GM23338 (cell line): ENCODE data around the gene HNRNPL. TPM values are rescaled to one million over a fixed set of nuclear protein-coding genes. Genes with fewer than 3 reads are reported as not detected.
"Not testable (repeated sequence)": the region's sequence is repeated elsewhere in the genome, so short reads cannot be mapped to it uniquely, and the experiment has no call there.

Experiments
- ATAC-seq: fragments of 200-7000 bp; cut with Tn5 transposase; 3 replicates; pipeline ENCODE4 v1.9.1; 2020
- DNase-seq: peaks from one replicate; pipeline ENCODE4 v3.0.0-alpha.2; 2015; ENCODE audit warnings: low spot score
- H2AFZ ChIP-seq: fragments of 200-600 bp; sonication (generic); 2 replicates; pipeline ENCODE4 v1.8.0; 2016; ENCODE audit warnings: antibody characterized with exemption, mild to moderate bottlenecking, moderate library complexity
- H3F3A ChIP-seq: fragments of 200-600 bp; sonication (generic); replicated peaks from 2 replicates; pipeline ENCODE4 v1.8.0; 2017; ENCODE audit warnings: antibody characterized with exemption, mixed run types, low read depth
- H3K27ac ChIP-seq: fragments of 200-600 bp; sonication (generic); 2 replicates; pipeline ENCODE4 v1.6.1; 2016; ENCODE audit warnings: low read depth
- H3K27me3 ChIP-seq: fragments of 200-600 bp; sonication (generic); 2 replicates; pipeline ENCODE4 v1.8.0; 2016; ENCODE audit warnings: mild to moderate bottlenecking, mixed run types, moderate library complexity; ENCODE audit not compliant: insufficient read depth
- H3K36me3 ChIP-seq: fragments of 200-600 bp; sonication (generic); 2 replicates; pipeline ENCODE4 v1.8.0; 2016; ENCODE audit warnings: mild to moderate bottlenecking; ENCODE audit not compliant: insufficient read depth
- H3K4me1 ChIP-seq: fragments of 200-600 bp; sonication (generic); 2 replicates; pipeline ENCODE4 v1.8.0; 2016; ENCODE audit warnings: mild to moderate bottlenecking, moderate library complexity; ENCODE audit not compliant: insufficient read depth
- H3K4me2 ChIP-seq: fragments of 200-600 bp; sonication (generic); 2 replicates; pipeline ENCODE4 v1.7.1; 2017; ENCODE audit warnings: mixed run types
- H3K4me3 ChIP-seq: fragments of 200-600 bp; sonication (generic); 2 replicates; pipeline ENCODE4 v1.6.1; 2016; ENCODE audit warnings: mixed run types
- H3K79me2 ChIP-seq: fragments of 200-600 bp; sonication (generic); replicated peaks from 2 replicates; pipeline ENCODE4 v1.8.0; 2017; ENCODE audit warnings: mild to moderate bottlenecking; ENCODE audit not compliant: insufficient read depth
- H3K9me2 ChIP-seq: fragments of 200-600 bp; sonication (generic); 2 replicates; pipeline ENCODE4 v1.8.0; 2017; ENCODE audit not compliant: insufficient read depth
- H4K20me1 ChIP-seq: fragments of 200-600 bp; sonication (generic); replicated peaks from 2 replicates; pipeline ENCODE4 v1.8.0; 2017; ENCODE audit warnings: mild to moderate bottlenecking; ENCODE audit not compliant: insufficient read depth
- H3K27ac Mint-ChIP-seq: 2 replicates; pipeline ENCODE4 v1.8.0; 2020; ENCODE audit warnings: inconsistent platforms, mild to moderate bottlenecking, moderate library complexity, mixed read lengths
- H3K27me3 Mint-ChIP-seq: 3 replicates; pipeline ENCODE4 v1.8.0; 2022; ENCODE audit warnings: low read depth, mild to moderate bottlenecking, moderate library complexity, mixed read lengths, inconsistent platforms; ENCODE audit not compliant: insufficient read depth, poor library complexity
- H3K36me3 Mint-ChIP-seq: 3 replicates; pipeline ENCODE4 v1.8.0; 2021; ENCODE audit warnings: low read depth, mild to moderate bottlenecking, inconsistent platforms, moderate library complexity, mixed read lengths
- H3K4me1 Mint-ChIP-seq: 3 replicates; pipeline ENCODE4 v1.8.0; 2020; ENCODE audit warnings: mild to moderate bottlenecking, inconsistent platforms, mixed read lengths
- H3K4me3 Mint-ChIP-seq: 3 replicates; pipeline ENCODE4 v1.8.0; 2021; ENCODE audit warnings: moderate library complexity, mild to moderate bottlenecking, inconsistent platforms, mixed read lengths
- H3K9me3 Mint-ChIP-seq: 3 replicates; pipeline ENCODE4 v1.8.0; 2020; ENCODE audit warnings: moderate library complexity, mild to moderate bottlenecking, inconsistent platforms, mixed read lengths
- CREB1 ChIP-seq: fragments of 250-450 bp; sonication (Bioruptor Pico); IDR thresholded peaks from 2 replicates; pipeline ENCODE4 v1.5.0; 2020; ENCODE audit warnings: low read depth, mild to moderate bottlenecking, moderate library complexity
- EZH2phosphoT487 ChIP-seq: fragments of 200-600 bp; sonication (generic); IDR thresholded peaks from one replicate; pipeline ENCODE4 v1.8.1; 2018; ENCODE audit warnings: antibody characterized with exemption; ENCODE audit not compliant: unreplicated experiment
- NANOG ChIP-seq: IDR thresholded peaks from 2 replicates; pipeline ENCODE4 v1.6.1; 2016; ENCODE audit warnings: antibody characterized with exemption, borderline replicate concordance
- STAT1 ChIP-seq: IDR thresholded peaks from one replicate; pipeline ENCODE4 v1.6.1; 2016; ENCODE audit warnings: antibody characterized with exemption; ENCODE audit not compliant: unreplicated experiment
- ZNF114 ChIP-seq: fragments of 250-450 bp; sonication (Bioruptor Pico); IDR thresholded peaks from 2 replicates; pipeline ENCODE4 v1.5.0; 2020; ENCODE audit warnings: mild to moderate bottlenecking, moderate library complexity
- polyA plus RNA-seq: library from polyadenylated mRNA; unstranded; fragments of >200 nt; fragmentation: Nextera tagmentation; extraction: Ambion mirVana; gene quantifications from 2 replicates; pipeline ENCODE4 v1.2.1, GENCODE V29; 2016
- total RNA-seq: library from RNA; depleted of rRNA; stranded (reverse); fragments of >200 nt; shearing (Covaris generic); gene quantifications from 2 replicates; pipeline ENCODE4 v1.2.3, GENCODE V29; 2014
- TF ChIP-seq, protein P1 (sequence below): fragments of 250-450 bp; sonication (Bioruptor Pico); IDR thresholded peaks from 2 replicates; pipeline ENCODE4 v1.5.0; 2020; ENCODE audit warnings: mild to moderate bottlenecking, moderate library complexity
- TF ChIP-seq, protein P2 (sequence below): IDR thresholded peaks from one replicate; pipeline ENCODE4 v1.6.1; 2018; ENCODE audit warnings: antibody characterized with exemption; ENCODE audit not compliant: unreplicated experiment

HNRNPL gene
- total and polyA plus RNA-seq, 2 experiments from 2014 or later = 580 to 664 TPM

DNA sequence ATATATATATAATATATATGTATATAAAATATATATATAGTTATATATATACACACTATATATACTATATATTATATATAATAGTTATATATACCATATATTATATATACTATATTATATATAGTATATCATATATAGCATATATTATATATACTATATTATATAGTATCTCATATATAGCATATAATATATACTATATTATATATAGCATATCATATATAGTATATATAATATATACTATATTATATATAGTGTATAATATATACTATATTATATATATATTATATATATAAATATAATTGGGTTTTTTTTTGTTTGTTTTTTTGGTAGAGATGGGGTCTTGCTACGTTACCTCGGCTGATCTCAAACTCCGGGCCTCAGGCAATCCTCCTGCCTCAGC, 11.6 kb upstream of the HNRNPL start:
- no peaks in the 10 kb centered on the region for H3K27me3 ChIP-seq
- H3K79me2 ChIP-seq = no peaks in the 10 kb centered on the region

DNA sequence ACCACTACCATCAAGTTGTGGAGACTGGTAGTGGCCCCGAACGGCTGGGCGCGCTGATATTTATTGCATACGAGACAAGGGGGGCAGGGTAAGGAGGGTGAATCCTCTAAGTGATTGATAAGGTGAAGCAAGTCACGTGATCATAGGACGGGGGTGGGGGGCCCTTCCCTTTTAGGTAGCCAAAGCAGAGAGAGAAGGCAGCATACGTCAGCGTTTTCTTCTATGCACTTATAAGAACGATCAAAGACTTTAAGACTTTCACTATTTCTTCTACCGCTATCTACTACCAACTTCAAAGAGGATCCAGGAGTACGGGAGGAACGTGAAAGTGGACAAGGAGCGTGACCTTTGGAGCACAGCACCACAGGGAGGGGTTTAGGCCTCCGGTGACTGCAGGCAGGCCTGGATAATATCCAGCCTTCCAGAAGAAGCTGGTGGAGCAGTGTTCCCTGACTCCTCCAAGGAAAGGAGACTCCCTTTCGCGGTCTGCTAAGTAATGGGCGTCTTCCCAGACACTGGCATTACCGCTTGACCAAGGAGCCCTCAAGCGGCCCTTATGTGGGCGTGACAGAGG, 9.9 kb upstream of the HNRNPL start:
- H3K4me3 Mint-ChIP-seq, H3K27ac ChIP-seq, H3K4me1 ChIP-seq, H3K4me2 ChIP-seq, H3K79me2 ChIP-seq, H3K27ac Mint-ChIP-seq, H3K4me3 ChIP-seq, H3K27me3 Mint-ChIP-seq, ATAC-seq, H3F3A ChIP-seq, H4K20me1 ChIP-seq, H3K27me3 ChIP-seq, H3K36me3 ChIP-seq, H3K36me3 Mint-ChIP-seq, H2AFZ ChIP-seq, H3K4me1 Mint-ChIP-seq, DNase-seq, H3K9me2 ChIP-seq: not testable (repeated sequence)
- H3K9me3 Mint-ChIP-seq = peaks cover 16% of the 10 kb centered on the region

More for the DNA sequence above, 11.6 kb upstream of the HNRNPL start:
- Mint-ChIP-seq H3K27ac (no peak overlapping the region), H3K9me3 (peaks cover 11% of the 10 kb centered on the region), H3K36me3 (peaks cover 5% of the 10 kb centered on the region; the same call in 2 of the 3 replicates), H3K4me1 (peaks cover 3% of the 10 kb centered on the region; the same call in 2 of the 3 replicates), H3K4me3 (no peak overlapping the region), H3K27me3 (peaks cover 3% of the 10 kb centered on the region)
- ATAC-seq (no peak), DNase-seq (no peak)
- Histone ChIP-seq H2AFZ (no peak overlapping the region), H3K4me2 (no peak overlapping the region), H3K27ac (no peak overlapping the region), H3K9me2 (no peaks in the 10 kb centered on the region), H3F3A (no peaks in the 10 kb centered on the region), H3K36me3 (no peaks in the 10 kb centered on the region), H4K20me1 (no peaks in the 10 kb centered on the region), H3K4me1 (no peaks in the 10 kb centered on the region), H3K4me3 (no peak overlapping the region)
- TF ChIP-seq STAT1 = no peak
- TF ChIP-seq NANOG = no peak

DNA sequence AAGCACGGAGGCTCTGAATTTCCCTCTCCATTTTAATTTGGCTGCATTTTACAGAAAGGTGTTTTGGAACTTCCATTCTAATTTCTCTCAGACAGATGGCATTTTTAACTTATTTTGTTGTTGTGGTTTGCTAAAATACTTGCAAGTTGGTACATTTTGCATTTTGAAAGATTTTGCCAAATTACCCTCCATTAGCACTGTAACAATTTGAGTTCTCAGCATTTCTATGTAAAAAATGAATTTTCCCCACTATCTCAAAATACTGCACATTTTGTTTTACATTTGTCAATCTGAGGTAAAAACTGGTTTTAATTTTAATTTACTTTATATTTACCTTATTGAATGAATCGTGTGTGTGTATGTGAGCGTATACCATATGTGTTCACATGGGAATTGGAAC, 7.0 kb upstream of the HNRNPL start:
- no peak for ATAC-seq
- Mint-ChIP-seq H3K4me3 (no peak overlapping the region; the same call in 1 of the 3 replicates), H3K27ac (no peak overlapping the region)
- TF ChIP-seq, protein P1, sequence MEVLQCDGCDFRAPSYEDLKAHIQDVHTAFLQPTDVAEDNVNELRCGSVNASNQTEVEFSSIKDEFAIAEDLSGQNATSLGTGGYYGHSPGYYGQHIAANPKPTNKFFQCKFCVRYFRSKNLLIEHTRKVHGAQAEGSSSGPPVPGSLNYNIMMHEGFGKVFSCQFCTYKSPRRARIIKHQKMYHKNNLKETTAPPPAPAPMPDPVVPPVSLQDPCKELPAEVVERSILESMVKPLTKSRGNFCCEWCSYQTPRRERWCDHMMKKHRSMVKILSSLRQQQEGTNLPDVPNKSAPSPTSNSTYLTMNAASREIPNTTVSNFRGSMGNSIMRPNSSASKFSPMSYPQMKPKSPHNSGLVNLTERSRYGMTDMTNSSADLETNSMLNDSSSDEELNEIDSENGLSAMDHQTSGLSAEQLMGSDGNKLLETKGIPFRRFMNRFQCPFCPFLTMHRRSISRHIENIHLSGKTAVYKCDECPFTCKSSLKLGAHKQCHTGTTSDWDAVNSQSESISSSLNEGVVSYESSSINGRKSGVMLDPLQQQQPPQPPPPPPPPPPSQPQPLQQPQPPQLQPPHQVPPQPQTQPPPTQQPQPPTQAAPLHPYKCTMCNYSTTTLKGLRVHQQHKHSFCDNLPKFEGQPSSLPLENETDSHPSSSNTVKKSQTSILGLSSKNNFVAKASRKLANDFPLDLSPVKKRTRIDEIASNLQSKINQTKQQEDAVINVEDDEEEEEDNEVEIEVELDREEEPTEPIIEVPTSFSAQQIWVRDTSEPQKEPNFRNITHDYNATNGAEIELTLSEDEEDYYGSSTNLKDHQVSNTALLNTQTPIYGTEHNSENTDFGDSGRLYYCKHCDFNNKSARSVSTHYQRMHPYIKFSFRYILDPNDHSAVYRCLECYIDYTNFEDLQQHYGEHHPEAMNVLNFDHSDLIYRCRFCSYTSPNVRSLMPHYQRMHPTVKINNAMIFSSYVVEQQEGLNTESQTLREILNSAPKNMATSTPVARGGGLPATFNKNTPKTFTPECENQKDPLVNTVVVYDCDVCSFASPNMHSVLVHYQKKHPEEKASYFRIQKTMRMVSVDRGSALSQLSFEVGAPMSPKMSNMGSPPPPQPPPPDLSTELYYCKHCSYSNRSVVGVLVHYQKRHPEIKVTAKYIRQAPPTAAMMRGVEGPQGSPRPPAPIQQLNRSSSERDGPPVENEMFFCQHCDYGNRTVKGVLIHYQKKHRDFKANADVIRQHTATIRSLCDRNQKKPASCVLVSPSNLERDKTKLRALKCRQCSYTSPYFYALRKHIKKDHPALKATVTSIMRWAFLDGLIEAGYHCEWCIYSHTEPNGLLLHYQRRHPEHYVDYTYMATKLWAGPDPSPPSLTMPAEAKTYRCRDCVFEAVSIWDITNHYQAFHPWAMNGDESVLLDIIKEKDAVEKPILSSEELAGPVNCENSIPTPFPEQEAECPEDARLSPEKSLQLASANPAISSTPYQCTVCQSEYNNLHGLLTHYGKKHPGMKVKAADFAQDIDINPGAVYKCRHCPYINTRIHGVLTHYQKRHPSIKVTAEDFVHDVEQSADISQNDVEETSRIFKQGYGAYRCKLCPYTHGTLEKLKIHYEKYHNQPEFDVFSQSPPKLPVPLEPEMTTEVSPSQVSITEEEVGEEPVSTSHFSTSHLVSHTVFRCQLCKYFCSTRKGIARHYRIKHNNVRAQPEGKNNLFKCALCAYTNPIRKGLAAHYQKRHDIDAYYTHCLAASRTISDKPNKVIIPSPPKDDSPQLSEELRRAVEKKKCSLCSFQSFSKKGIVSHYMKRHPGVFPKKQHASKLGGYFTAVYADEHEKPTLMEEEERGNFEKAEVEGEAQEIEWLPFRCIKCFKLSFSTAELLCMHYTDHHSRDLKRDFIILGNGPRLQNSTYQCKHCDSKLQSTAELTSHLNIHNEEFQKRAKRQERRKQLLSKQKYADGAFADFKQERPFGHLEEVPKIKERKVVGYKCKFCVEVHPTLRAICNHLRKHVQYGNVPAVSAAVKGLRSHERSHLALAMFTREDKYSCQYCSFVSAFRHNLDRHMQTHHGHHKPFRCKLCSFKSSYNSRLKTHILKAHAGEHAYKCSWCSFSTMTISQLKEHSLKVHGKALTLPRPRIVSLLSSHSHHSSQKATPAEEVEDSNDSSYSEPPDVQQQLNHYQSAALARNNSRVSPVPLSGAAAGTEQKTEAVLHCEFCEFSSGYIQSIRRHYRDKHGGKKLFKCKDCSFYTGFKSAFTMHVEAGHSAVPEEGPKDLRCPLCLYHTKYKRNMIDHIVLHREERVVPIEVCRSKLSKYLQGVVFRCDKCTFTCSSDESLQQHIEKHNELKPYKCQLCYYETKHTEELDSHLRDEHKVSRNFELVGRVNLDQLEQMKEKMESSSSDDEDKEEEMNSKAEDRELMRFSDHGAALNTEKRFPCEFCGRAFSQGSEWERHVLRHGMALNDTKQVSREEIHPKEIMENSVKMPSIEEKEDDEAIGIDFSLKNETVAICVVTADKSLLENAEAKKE (CRISPR knock-in tag) = no peak
- TF ChIP-seq ZNF114 (no peak), EZH2phosphoT487 (no peak), CREB1 (CRISPR knock-in tag) (no peak)
- TF ChIP-seq, protein P2, sequence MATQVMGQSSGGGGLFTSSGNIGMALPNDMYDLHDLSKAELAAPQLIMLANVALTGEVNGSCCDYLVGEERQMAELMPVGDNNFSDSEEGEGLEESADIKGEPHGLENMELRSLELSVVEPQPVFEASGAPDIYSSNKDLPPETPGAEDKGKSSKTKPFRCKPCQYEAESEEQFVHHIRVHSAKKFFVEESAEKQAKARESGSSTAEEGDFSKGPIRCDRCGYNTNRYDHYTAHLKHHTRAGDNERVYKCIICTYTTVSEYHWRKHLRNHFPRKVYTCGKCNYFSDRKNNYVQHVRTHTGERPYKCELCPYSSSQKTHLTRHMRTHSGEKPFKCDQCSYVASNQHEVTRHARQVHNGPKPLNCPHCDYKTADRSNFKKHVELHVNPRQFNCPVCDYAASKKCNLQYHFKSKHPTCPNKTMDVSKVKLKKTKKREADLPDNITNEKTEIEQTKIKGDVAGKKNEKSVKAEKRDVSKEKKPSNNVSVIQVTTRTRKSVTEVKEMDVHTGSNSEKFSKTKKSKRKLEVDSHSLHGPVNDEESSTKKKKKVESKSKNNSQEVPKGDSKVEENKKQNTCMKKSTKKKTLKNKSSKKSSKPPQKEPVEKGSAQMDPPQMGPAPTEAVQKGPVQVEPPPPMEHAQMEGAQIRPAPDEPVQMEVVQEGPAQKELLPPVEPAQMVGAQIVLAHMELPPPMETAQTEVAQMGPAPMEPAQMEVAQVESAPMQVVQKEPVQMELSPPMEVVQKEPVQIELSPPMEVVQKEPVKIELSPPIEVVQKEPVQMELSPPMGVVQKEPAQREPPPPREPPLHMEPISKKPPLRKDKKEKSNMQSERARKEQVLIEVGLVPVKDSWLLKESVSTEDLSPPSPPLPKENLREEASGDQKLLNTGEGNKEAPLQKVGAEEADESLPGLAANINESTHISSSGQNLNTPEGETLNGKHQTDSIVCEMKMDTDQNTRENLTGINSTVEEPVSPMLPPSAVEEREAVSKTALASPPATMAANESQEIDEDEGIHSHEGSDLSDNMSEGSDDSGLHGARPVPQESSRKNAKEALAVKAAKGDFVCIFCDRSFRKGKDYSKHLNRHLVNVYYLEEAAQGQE = no peak

More for the DNA sequence above, 7.0 kb upstream of the HNRNPL start:
- no peaks in the 10 kb centered on the region for H4K20me1 ChIP-seq
- Mint-ChIP-seq H3K9me3 (peaks cover 20% of the 10 kb centered on the region), H3K27me3 (peaks cover 3% of the 10 kb centered on the region), H3K4me1 (peaks cover 6% of the 10 kb centered on the region; the same call in 2 of the 3 replicates), H3K36me3 (peaks cover 12% of the 10 kb centered on the region)
- no peak overlapping the region for H3K4me3 ChIP-seq
- DNase-seq = no peak
- no peaks in the 10 kb centered on the region for H3K9me2 ChIP-seq
- no peak overlapping the region for H3K4me2 ChIP-seq
- no peaks in the 10 kb centered on the region for H3K79me2 ChIP-seq
- no peaks in the 10 kb centered on the region for H3K27me3 ChIP-seq
- peaks cover 8% of the 10 kb centered on the region; the same call in 1 of the 2 replicates for H3F3A ChIP-seq
- no peaks in the 10 kb centered on the region for H3K36me3 ChIP-seq
- peaks cover 3% of the 10 kb centered on the region; the same call in 1 of the 2 replicates for H3K4me1 ChIP-seq
- no peak overlapping the region for H2AFZ ChIP-seq
- H3K27ac ChIP-seq = no peak overlapping the region
